ENCODE measurements around the gene SMIM35.

SMIM35 gene

DNA sequence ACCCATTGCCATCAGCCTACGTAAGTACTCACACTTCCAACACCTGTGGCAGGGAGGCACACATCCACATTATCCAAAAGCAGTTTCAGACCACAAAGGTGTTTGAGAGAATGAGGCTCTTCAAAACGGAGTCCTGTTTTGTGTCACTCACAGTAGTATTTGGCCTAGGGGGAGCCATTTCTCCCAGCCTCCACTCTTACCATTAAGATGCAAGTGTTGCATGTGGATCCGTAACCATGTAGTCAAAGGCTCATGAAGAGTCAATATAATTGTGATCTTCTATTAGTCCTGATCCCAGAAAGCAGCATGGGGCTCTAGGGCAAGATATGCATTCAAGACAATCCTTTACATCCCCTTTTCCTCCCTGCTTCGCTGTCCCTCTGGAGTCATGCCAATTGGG lies 59.1 kb downstream of the SMIM35 start:
- DNase-seq (ENCODE audit: low spot score) = no peak

DNA sequence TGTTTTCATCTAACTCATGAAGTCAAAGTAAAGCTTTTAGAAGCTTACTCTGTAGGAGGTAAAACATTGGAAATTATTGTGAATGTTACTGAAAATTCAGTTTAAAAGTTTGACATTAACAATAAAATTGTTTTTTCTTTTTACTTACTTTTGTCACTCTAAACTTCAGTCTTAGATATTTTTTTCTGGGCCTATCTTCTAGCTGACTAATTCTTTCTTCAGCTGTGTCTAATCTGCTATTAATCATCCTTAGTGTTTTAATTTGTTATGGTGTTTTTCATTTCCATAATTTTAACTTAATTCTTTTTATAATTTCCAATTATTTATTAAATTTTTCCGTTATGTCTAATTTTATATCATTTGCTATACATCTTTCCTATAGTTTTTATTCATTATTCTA lies 65.6 kb downstream of the SMIM35 start:
- DNase-seq (ENCODE audit: low spot score) = no peak

GRCh38 chr11:118018401-118018800 lies 68.4 kb downstream of the SMIM35 start:
- DNase-seq (ENCODE audit: low spot score) = no peak

- DNase-seq (ENCODE audit: low spot score) = no peak
Observed at GRCh38 chr11:118017631-118018315, 69.0 kb downstream of the SMIM35 start.

GRCh38 chr11:118017111-118017510 lies 69.7 kb downstream of the SMIM35 start:
- no peak for DNase-seq (ENCODE audit: low spot score)

DNA sequence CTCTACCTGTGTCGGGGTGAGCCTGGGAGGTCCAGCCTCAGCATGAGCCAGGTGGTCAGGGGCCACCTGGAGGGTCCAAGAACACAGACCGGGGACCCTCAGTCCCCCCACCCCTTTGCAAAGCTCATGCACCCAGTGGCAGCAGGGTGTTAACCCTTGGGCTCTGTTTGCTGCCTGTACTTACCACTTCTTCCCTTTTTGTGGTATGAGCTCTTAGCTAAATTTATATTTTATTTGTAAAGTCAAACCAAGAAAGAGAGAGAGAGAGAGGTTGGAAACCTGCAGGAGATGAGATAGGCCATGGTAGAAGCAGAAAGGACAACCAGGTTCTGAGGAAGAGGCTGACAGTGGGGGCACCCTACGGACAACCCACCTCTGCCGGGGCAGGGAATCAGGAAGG lies 70.7 kb downstream of the SMIM35 start:
- no peak for DNase-seq (ENCODE audit: low spot score)

DNA sequence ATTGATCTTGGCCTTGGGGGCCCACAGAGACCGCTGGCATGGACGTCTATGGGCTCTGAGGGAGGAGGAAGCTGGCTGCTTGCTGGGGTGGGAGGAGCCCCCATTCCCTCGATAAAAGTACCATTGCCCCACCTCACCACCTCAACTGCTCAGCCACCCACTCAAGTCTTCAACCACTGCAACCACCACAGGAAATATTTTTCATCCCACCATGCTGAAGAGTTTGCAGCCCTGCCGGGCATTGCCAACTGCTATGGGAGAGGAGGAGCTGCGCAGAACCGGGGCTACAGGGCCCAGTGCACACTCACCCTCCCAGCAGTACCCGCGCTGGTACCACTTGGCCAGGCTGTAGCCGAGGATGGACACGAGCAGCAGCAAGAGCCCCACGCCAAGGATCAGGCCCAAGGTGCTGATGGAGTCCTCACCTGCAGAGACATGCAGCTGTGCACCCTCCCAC lies 71.3 kb downstream of the SMIM35 start:
- peak; percentile 38 for DNase-seq (ENCODE audit: low spot score)

DNA sequence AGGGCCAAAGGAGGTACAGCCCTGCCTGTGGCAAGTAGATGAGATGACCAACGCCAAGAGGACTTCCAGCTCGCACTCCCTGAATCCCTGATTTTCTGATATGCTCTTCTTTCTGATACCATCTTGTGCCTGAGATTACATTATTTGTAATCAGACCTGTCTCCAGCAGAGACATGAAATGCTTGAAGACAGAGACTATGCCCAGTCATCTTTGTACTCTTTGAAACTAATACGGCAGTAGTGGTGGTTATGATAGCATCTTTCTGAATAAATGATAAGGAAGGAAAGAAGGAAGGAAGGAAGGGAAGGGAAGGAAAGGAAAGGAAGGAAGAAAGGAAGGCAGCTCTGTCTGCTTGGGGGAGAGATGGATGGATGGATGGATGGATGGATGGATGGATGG lies 72.7 kb downstream of the SMIM35 start:
- DNase-seq (ENCODE audit: low spot score) = no peak

- peak; percentile 59 for DNase-seq (ENCODE audit: low spot score)
Observed at GRCh38 chr11:118012083-118012669, 74.6 kb downstream of the SMIM35 start.

DNA sequence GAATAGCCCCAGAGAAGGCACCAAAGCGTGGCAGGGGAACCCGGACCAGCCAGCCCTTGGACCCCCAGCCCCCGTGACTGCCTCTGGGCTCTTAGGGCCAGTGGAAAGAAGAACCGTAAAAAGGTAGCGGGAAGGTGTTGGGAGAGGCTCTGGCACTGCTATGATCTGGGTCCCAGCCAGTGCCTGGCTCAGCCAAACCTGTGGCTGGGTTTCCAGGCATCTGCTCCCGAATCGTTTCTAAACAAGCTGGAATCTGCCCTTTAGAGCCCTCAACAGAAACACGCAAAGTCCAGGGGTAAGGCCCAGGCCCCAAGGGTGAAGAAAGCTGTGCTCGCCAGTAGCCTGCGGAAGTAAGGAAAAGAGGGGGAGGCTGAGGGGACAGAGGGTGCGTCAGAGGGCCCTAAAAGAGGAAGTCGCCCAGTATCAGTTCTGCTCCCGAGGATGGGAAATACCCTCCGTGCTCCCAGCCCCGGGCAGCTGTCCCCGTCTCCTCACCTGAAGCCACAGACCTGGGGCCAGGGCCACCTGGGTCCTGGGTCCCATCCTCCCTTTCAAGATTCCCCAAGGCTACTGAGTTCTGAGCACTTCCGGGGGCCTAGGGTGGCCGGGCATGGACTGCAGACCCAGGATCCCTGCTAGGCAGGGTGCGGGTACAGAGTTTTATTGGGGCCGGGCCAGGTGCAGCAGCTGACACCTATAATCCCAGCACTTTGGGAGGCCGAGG lies 75.9 kb downstream of the SMIM35 start:
- DNase-seq (ENCODE audit: low spot score) = peak; percentile 23

DNA sequence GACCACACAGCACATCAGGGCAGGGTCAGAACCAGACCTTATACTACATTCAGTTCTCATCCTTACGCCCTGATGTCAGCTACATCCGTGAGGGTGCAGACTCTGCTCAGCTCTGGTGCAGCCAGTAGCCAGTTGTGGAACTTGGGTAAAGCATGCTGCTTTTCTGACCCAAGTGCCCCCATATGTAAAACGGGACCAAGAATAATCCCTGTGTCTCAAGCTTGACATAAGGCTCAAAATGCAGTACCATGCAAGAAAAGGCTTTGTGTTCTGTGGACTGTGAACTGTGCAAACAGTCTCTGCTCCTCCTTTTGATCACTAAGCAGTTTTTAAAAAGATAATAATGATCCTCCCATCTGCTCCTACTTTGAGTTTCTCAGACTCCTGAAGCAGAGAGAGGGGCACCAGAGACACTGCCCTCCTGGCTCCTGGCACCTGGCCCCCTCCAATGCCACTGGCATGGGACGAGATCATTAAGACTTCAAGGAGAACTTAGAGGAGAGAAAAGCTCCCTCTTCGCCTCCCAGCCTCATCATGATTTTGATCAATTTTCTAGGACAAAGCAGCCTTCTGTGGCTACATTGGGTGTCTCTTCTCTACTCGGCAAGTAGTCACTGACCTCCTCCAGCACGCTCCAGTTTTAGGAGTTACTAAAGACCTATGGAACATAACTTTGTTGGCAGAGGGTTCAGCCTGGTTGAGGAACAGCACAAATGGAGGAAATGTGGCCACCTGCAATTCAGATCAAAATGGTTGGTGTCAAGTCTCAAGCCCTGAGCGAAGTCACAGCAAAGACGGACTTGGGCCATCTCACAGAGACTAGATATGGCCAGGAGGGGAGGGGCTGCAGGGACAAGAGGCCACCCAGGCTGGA lies 76.7 kb downstream of the SMIM35 start:
- DNase-seq (ENCODE audit: low spot score) = no peak

- no peak for DNase-seq (ENCODE audit: low spot score)
Observed at GRCh38 chr11:118008271-118008911, 78.4 kb downstream of the SMIM35 start.

DNA sequence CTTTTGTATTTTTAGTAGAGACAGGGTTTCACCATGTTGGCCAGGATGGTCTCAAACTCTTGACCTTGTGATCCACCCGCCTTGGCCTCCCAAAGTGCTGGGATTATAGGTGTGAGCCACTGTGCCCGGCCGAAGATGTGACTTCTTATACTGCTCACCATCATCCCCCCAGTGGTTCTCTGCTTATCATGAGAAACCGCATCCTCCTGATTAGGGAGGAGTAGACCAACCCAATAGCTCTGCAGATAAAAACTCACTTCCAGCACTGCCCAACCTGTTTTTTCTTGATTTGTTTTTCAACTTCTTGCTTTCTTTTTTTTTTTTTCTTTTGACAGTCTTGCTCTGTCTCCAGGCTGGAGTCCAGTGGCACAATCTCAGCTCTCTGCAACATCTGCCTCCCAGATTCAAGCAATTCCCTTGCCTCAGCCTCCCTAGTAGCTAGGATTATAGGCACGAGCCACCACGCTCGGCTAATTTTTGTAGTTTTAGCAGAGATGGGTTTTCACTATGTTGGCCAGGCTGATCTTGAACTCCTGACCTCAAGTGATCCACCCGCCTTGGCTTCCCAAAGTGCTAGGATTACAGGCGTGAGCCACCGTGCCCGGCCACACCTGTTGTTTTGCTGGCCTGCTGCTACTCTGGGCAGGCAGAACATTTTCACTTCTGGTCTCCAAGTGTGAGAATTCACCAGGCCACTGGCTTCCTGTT lies 79.0 kb downstream of the SMIM35 start:
- peak; percentile 80 for DNase-seq (ENCODE audit: low spot score)

- peak; percentile 30 for DNase-seq (ENCODE audit: low spot score)
Observed at GRCh38 chr11:118007040-118007439, 79.7 kb downstream of the SMIM35 start.

DNA sequence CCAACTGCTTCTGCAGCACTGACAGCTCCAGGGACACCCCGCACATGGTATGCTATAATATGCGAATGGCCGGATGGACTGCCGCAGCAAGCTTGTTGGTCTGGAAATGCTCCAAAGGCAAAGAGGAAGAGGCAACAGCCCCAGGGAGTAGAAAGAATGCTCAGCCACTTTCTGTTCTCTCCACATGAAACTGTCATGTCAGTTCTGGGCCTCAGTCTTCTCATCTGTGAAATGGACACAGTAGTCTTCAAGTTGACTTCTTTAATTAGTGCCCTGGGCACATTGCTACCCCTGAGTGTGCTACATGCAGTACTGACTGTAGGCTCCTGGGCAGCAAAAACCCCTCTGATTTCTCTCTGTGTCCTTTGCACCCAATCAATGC lies 80.6 kb downstream of the SMIM35 start:
- no peak for DNase-seq (ENCODE audit: low spot score)

DNA sequence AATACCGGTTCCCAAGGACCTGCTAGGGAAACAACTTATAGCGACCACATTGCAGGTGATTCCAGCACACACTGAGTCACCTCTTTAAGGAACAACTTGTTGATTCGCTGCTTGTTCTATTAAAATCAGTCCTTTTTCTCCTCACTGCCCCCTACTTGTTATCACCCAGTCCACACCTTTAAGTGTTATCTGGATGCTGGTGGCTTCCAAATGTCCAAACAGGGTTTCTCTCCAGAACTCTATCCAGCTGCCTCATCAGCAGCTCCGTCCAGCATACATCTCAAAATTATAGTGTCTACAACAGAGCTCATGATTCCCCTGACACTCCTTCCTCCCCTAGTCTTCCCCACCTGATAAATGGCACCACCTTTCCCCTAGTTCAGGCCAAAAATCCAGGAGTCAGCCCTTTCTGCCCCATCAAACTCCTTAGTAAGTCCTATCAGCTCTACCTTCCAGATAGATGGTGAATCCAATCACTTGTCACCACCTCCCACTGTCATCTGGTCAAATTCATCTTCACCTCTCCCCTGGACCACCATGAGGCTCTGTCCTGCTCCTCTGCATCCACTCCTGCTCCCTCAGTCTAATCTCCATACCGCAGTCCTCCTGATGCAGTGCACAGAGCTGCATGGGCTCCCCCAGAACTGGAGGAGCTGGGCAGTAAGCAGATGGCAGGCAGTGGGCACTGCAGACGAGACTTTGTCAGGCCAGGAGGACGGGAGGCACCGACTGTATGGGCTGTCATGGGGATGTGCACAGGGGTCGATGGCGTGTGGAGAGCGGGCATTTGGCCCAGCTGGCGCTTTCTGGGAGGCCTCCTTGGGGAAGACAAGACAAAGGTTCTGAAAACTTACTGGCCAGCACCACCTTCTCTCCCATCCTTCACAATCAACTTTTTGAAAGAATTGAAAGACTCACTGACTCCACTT lies 81.3 kb downstream of the SMIM35 start:
- no peak for DNase-seq (ENCODE audit: low spot score)

- no peak for DNase-seq (ENCODE audit: low spot score)
Observed at GRCh38 chr11:118004543-118005223, 82.1 kb downstream of the SMIM35 start.

- peak; percentile 68 for DNase-seq (ENCODE audit: low spot score)
Observed at GRCh38 chr11:118003456-118003855, 83.3 kb downstream of the SMIM35 start.

Data from CD4-positive, alpha-beta T cell treated with Interleukin-2 at 100 ng/mL for 4 hours (primary cell).